GM12878 (cell line): ENCODE data around the gene DAB2. TPM values are rescaled to one million over a fixed set of nuclear protein-coding genes. Genes with fewer than 3 reads are reported as not detected.

Experiments
- ATAC-seq: fragments of 200-7000 bp; cut with Tn5 transposase; 3 replicates; pipeline ENCODE4 v1.9.1; 2020; ENCODE audit warnings: mild to moderate bottlenecking, moderate library complexity
- BruUV-seq: library from RNA; stranded (reverse); fragments of 400-500 nt; replicated peaks from 2 replicates; lab custom pipeline; 2021; lab: Mats Ljungman, UMichigan
- CTCF ChIA-PET: fragments of 300-600 bp; sonication (Branson Sonifier 250); formaldehyde crosslinking; extraction: SDS; loops from one replicate; lab custom pipeline; 2021; ENCODE audit warnings: inconsistent platforms; lab: Yijun Ruan, JAX
- POLR2A ChIA-PET: fragments of 350-600 bp; formaldehyde crosslinking; extraction: SDS; loops from one replicate; lab custom pipeline; 2021; ENCODE audit warnings: inconsistent platforms; lab: Charles Lee
- RAD21 ChIA-PET: fragments of 300-600 bp; sonication (Branson Sonifier 250); formaldehyde crosslinking; loops from one replicate; lab custom pipeline; 2023; ENCODE audit warnings: antibody characterized with exemption; ENCODE audit not compliant: unreplicated experiment; lab: Charles Lee
- SMC1A ChIA-PET: fragments of 300-600 bp; sonication (Branson Sonifier 250); formaldehyde crosslinking; loops from one replicate; lab custom pipeline; 2023; ENCODE audit not compliant: unreplicated experiment, uncharacterized antibody; lab: Charles Lee
- DNase-seq: peaks from one replicate; pipeline ENCODE4 v3.0.0-alpha.2; 2011; ENCODE audit warnings: low read depth, low spot score
- FAIRE-seq: peaks from 3 replicates; lab custom pipeline; 2011; peaks lifted over from hg19 to GRCh38; lab: Jason Lieb, UNC
- H2AFZ ChIP-seq: 2 replicates; pipeline ENCODE4 v1.6.0; 2011; ENCODE audit warnings: low read depth, low read length, control low read depth; ENCODE audit not compliant: control insufficient read depth
- H3K27ac ChIP-seq: 2 replicates; pipeline ENCODE4 v1.5.1; 2011; ENCODE audit warnings: control low read depth; ENCODE audit not compliant: control insufficient read depth, insufficient read depth
- H3K27me3 ChIP-seq, 2 experiments: replicated peaks in 1 of 2; 2 replicates each; pipeline versions ENCODE4 v1.6.0 to v1.6.1; 2011; ENCODE audit warnings: low read length in 1 of 2; ENCODE audit not compliant: control insufficient read depth in 2 of 2, insufficient read depth in 2 of 2
- H3K36me3 ChIP-seq, 2 experiments: 2 replicates each; pipeline ENCODE4 v1.5.1; 2011; ENCODE audit warnings: low read length in 1 of 2; ENCODE audit not compliant: control insufficient read depth in 2 of 2, insufficient read depth in 2 of 2
- H3K4me1 ChIP-seq: 2 replicates; pipeline ENCODE4 v1.6.1; 2011; ENCODE audit warnings: mild to moderate bottlenecking, low read length, moderate library complexity, mixed read lengths; ENCODE audit not compliant: control insufficient read depth, insufficient read depth
- H3K4me2 ChIP-seq: 2 replicates; pipeline ENCODE4 v1.6.0; 2011; ENCODE audit warnings: control low read depth; ENCODE audit not compliant: control insufficient read depth, insufficient read depth
- H3K4me3 ChIP-seq: fragments of 200-600 bp; sonication (generic); 2 replicates; pipeline ENCODE4 v1.5.1; 2016
- H3K79me2 ChIP-seq: 2 replicates; pipeline ENCODE4 v1.6.0; 2011; ENCODE audit warnings: low read length; ENCODE audit not compliant: control insufficient read depth, insufficient read depth
- H3K9ac ChIP-seq: 2 replicates; pipeline ENCODE4 v1.8.0; 2011; ENCODE audit warnings: low read length, control low read depth, mixed read lengths; ENCODE audit not compliant: control insufficient read depth, insufficient read depth
- H3K9me3 ChIP-seq: replicated peaks from 3 replicates; pipeline ENCODE4 v1.5.1; 2011; ENCODE audit warnings: mild to moderate bottlenecking, low read length; ENCODE audit not compliant: control insufficient read depth, insufficient read depth
- H4K20me1 ChIP-seq: 2 replicates; pipeline ENCODE4 v1.6.0; 2011; ENCODE audit not compliant: control insufficient read depth, insufficient read depth
- CBX3 ChIP-seq: fragments of 200-600 bp; sonication (generic); IDR thresholded peaks from 2 replicates; pipeline ENCODE4 v1.6.1; 2016; ENCODE audit warnings: low read depth, borderline replicate concordance
- E4F1 ChIP-seq: fragments of 450-650 bp; IDR thresholded peaks from 2 replicates; pipeline ENCODE4 v1.6.1; 2018; ENCODE audit warnings: borderline replicate concordance, mild to moderate bottlenecking; ENCODE audit not compliant: partially characterized antibody
- HDAC6 ChIP-seq: fragments of 200-600 bp; sonication (generic); IDR thresholded peaks from one replicate; pipeline ENCODE4 v1.8.0; 2017; ENCODE audit warnings: antibody characterized with exemption; ENCODE audit not compliant: unreplicated experiment
- NR2C1 ChIP-seq: fragments of 450-650 bp; IDR thresholded peaks from 2 replicates; pipeline ENCODE4 v1.6.1; 2017; ENCODE audit warnings: antibody characterized with exemption, mild to moderate bottlenecking, moderate library complexity
- RUNX3 ChIP-seq: IDR thresholded peaks from 2 replicates; pipeline ENCODE4 v1.6.1; 2012; ENCODE audit warnings: low read length, inconsistent platforms
- SPI1 ChIP-seq: IDR thresholded peaks from 2 replicates; pipeline ENCODE4 v1.6.1; 2011; ENCODE audit warnings: low read depth, mild to moderate bottlenecking, low read length, moderate library complexity, borderline replicate concordance; ENCODE audit not compliant: insufficient read depth
- TCF3 ChIP-seq: IDR thresholded peaks from 2 replicates; pipeline ENCODE4 v1.6.1; 2012; ENCODE audit warnings: low read depth, mild to moderate bottlenecking, low read length, borderline replicate concordance; ENCODE audit not compliant: insufficient read depth
- YBX1 ChIP-seq: fragments of 450-650 bp; IDR thresholded peaks from 2 replicates; pipeline ENCODE4 v1.6.1; 2016; ENCODE audit warnings: antibody characterized with exemption
- ZNF217 ChIP-seq: fragments of 450-650 bp; IDR thresholded peaks from 2 replicates; pipeline ENCODE4 v1.6.1; 2017; ENCODE audit warnings: antibody characterized with exemption, mild to moderate bottlenecking
- WGBS: methylation state at CpG from one replicate; pipeline ENCODE4 v1.1.6; 2016; ENCODE audit warnings: low lambda C conversion rate; ENCODE audit not compliant: insufficient replicate concordance, insufficient coverage; ENCODE audit errors: missing lambda C conversion rate; 5-methylcytosine and 5-hydroxymethylcytosine counted together
- in situ Hi-C: fragments of 300-500 bp; cut with MboI; formaldehyde crosslinking; loops from 9 replicates; pipeline ENCODE4 v1.14.3; 2018; ENCODE audit warnings: mixed read lengths
- intact Hi-C: fragments of 100-400 bp; cut with micrococcal nuclease; formaldehyde crosslinking; loops from one replicate; pipeline ENCODE4 v1.14.2; 2022; ENCODE audit not compliant: unreplicated experiment
- polyA plus RNA-seq, 11 experiments: library from polyadenylated mRNA; depleted of rRNA in 4 of 11; unstranded in 6 of 11; stranded (reverse) in 5 of 11; fragments of >200 nt; fragmentation: Nextera tagmentation in 4 of 11; fragmentation: Illumina TruSeq in 1 of 11; extraction: Ambion mirVana in 4 of 11; extraction: Trizol in 1 of 11; gene quantifications; 1 replicate in 1 of 11; 2 replicates in 10 of 11; pipeline versions ENCODE4 v1.2.1 to v1.2.3, GENCODE V29; 2011 to 2016; ENCODE audit warnings: inconsistent platforms in 2 of 11, missing spikeins in 2 of 11, low read depth in 1 of 11
- total RNA-seq, 4 experiments: library from RNA; depleted of rRNA in 3 of 4; stranded (reverse); fragments of >200 nt in 3 of 4; fragmentation: Illumina TruSeq in 1 of 4; extraction: Trizol in 1 of 4; gene quantifications; 2 replicates each; pipeline versions ENCODE4 v1.2.1 to v1.2.3, GENCODE V29; 2013 to 2021
- TF ChIP-seq, protein P1 (sequence below): fragments of 450-650 bp; IDR thresholded peaks from 2 replicates; pipeline ENCODE4 v1.6.1; 2016; ENCODE audit warnings: mild to moderate bottlenecking, moderate library complexity, borderline replicate concordance
- TF ChIP-seq, protein P2 (sequence below): IDR thresholded peaks from 2 replicates; pipeline ENCODE4 v1.6.1; 2012; ENCODE audit warnings: mild to moderate bottlenecking, low read depth, low read length

DAB2 gene
- total and polyA plus RNA-seq, 10 of the 15 experiments (the other 5 are each of a cell fraction or from before 2014, with no cell fraction given) = 0.05 to 0.23 (median 0.11) TPM; not detected in 7

- intact Hi-C loops = no loop called here
- TF ChIP-seq E4F1 (no peak), SPI1 (no peak), YBX1 (no peak), ZNF217 (no peak), HDAC6 (no peak), NR2C1 (no peak), RUNX3 (no peak), TCF3 (no peak), CBX3 (no peak)
- TF ChIP-seq, protein P1, sequence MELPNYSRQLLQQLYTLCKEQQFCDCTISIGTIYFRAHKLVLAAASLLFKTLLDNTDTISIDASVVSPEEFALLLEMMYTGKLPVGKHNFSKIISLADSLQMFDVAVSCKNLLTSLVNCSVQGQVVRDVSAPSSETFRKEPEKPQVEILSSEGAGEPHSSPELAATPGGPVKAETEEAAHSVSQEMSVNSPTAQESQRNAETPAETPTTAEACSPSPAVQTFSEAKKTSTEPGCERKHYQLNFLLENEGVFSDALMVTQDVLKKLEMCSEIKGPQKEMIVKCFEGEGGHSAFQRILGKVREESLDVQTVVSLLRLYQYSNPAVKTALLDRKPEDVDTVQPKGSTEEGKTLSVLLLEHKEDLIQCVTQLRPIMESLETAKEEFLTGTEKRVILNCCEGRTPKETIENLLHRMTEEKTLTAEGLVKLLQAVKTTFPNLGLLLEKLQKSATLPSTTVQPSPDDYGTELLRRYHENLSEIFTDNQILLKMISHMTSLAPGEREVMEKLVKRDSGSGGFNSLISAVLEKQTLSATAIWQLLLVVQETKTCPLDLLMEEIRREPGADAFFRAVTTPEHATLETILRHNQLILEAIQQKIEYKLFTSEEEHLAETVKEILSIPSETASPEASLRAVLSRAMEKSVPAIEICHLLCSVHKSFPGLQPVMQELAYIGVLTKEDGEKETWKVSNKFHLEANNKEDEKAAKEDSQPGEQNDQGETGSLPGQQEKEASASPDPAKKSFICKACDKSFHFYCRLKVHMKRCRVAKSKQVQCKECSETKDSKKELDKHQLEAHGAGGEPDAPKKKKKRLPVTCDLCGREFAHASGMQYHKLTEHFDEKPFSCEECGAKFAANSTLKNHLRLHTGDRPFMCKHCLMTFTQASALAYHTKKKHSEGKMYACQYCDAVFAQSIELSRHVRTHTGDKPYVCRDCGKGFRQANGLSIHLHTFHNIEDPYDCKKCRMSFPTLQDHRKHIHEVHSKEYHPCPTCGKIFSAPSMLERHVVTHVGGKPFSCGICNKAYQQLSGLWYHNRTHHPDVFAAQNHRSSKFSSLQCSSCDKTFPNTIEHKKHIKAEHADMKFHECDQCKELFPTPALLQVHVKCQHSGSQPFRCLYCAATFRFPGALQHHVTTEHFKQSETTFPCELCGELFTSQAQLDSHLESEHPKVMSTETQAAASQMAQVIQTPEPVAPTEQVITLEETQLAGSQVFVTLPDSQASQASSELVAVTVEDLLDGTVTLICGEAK = no peak
- TF ChIP-seq, protein P2, sequence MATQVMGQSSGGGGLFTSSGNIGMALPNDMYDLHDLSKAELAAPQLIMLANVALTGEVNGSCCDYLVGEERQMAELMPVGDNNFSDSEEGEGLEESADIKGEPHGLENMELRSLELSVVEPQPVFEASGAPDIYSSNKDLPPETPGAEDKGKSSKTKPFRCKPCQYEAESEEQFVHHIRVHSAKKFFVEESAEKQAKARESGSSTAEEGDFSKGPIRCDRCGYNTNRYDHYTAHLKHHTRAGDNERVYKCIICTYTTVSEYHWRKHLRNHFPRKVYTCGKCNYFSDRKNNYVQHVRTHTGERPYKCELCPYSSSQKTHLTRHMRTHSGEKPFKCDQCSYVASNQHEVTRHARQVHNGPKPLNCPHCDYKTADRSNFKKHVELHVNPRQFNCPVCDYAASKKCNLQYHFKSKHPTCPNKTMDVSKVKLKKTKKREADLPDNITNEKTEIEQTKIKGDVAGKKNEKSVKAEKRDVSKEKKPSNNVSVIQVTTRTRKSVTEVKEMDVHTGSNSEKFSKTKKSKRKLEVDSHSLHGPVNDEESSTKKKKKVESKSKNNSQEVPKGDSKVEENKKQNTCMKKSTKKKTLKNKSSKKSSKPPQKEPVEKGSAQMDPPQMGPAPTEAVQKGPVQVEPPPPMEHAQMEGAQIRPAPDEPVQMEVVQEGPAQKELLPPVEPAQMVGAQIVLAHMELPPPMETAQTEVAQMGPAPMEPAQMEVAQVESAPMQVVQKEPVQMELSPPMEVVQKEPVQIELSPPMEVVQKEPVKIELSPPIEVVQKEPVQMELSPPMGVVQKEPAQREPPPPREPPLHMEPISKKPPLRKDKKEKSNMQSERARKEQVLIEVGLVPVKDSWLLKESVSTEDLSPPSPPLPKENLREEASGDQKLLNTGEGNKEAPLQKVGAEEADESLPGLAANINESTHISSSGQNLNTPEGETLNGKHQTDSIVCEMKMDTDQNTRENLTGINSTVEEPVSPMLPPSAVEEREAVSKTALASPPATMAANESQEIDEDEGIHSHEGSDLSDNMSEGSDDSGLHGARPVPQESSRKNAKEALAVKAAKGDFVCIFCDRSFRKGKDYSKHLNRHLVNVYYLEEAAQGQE = no peak
Observed at GRCh38 chr5:39426746-39427105, 1.9 kb upstream of the DAB2 start.

More at GRCh38 chr5:39426746-39427105, 1.9 kb upstream of the DAB2 start:
- Histone ChIP-seq H3K9me3 (no peaks in the 10 kb centered on the region), H3K4me1 (no peaks in the 10 kb centered on the region), H3K36me3 (no peaks in the 10 kb centered on the region), H3K4me3 (no peak overlapping the region), H3K4me2 (no peak overlapping the region), H3K27me3 (peaks cover 5 to 13% of the 10 kb centered on the region in 2 experiments), H3K27ac (no peak overlapping the region), H3K79me2 (no peaks in the 10 kb centered on the region), H4K20me1 (no peaks in the 10 kb centered on the region), H2AFZ (no peak overlapping the region), H3K9ac (no peak overlapping the region)
- RAD21 ChIA-PET = no interaction called here
- SMC1A ChIA-PET = no interaction called here
- WGBS = 10% methylated on average over 3 of the region's 3 CpGs
- ATAC-seq (no peak), FAIRE-seq (no peak), DNase-seq (no peak)
- BruUV-seq = no TSS peak
- in situ Hi-C loops = no loop called here
- CTCF ChIA-PET = no interaction called here
- POLR2A ChIA-PET = no interaction called here
